MCF 10A (cell line): ENCODE data around the gene ANO2. TPM values are rescaled to one million over a fixed set of nuclear protein-coding genes. Genes with fewer than 3 reads are reported as not detected.

Source experiments
- BruUV-seq: library from RNA; stranded (reverse); fragments of 400-500 nt; replicated peaks from 2 replicates; lab custom pipeline; 2021; lab: Mats Ljungman, UMichigan
- CTCF ChIA-PET: fragments of 300-600 bp; sonication (Branson Sonifier 250); formaldehyde crosslinking; extraction: SDS; loops from one replicate; lab custom pipeline; 2021; ENCODE audit warnings: antibody characterized with exemption, inconsistent platforms; lab: Yijun Ruan, JAX
- POLR2A ChIA-PET: fragments of 300-600, 350-650 bp; sonication (Branson Sonifier 250); formaldehyde crosslinking; extraction: SDS; loops from one replicate; lab custom pipeline; 2020; ENCODE audit warnings: antibody characterized with exemption, inconsistent platforms; lab: Yijun Ruan, JAX
- DNase-seq: peaks from one replicate; pipeline ENCODE4 v3.0.0-alpha.2; 2018; ENCODE audit not compliant: unreplicated experiment
- H3K27ac Mint-ChIP-seq: one replicate; pipeline ENCODE4 v1.8.0; 2022; ENCODE audit warnings: mild to moderate bottlenecking, low read depth, mixed read lengths; ENCODE audit not compliant: unreplicated experiment
- H3K27me3 Mint-ChIP-seq: one replicate; pipeline ENCODE4 v1.8.0; 2022; ENCODE audit warnings: mixed read lengths; ENCODE audit not compliant: insufficient read depth, unreplicated experiment
- H3K36me3 Mint-ChIP-seq: one replicate; pipeline ENCODE4 v1.8.0; 2022; ENCODE audit warnings: mild to moderate bottlenecking, moderate library complexity, mixed read lengths; ENCODE audit not compliant: insufficient read depth, unreplicated experiment
- H3K4me1 Mint-ChIP-seq: one replicate; pipeline ENCODE4 v1.8.0; 2022; ENCODE audit warnings: mixed read lengths; ENCODE audit not compliant: insufficient read depth, unreplicated experiment
- H3K4me3 Mint-ChIP-seq: one replicate; pipeline ENCODE4 v1.8.0; 2022; ENCODE audit warnings: mild to moderate bottlenecking, moderate library complexity, mixed read lengths; ENCODE audit not compliant: unreplicated experiment
- H3K9me3 Mint-ChIP-seq: one replicate; pipeline ENCODE4 v1.8.0; 2022; ENCODE audit warnings: mixed read lengths; ENCODE audit not compliant: unreplicated experiment
- CTCF ChIP-seq: fragments of 200-600 bp; IDR thresholded peaks from one replicate; pipeline ENCODE4 v1.8.0; 2022; ENCODE audit warnings: antibody characterized with exemption, mild to moderate bottlenecking; ENCODE audit not compliant: unreplicated experiment
- intact Hi-C: fragments of 100-400 bp; cut with micrococcal nuclease; formaldehyde crosslinking; loops from 2 replicates; pipeline ENCODE4 v1.14.1; 2022
- total RNA-seq: library from RNA; stranded (reverse); gene quantifications from 2 replicates; pipeline ENCODE4 v1.2.3, GENCODE V29; 2022

ANO2 gene
- total RNA-seq, 1 experiment from 2014 or later = not detected

- POLR2A ChIA-PET = no interaction called here
- no peak overlapping the region for H3K4me3 Mint-ChIP-seq
- no peak overlapping the region for H3K27ac Mint-ChIP-seq
- CTCF ChIA-PET = no interaction called here
- no peaks in the 10 kb centered on the region for H3K36me3 Mint-ChIP-seq
- peaks cover 65% of the 10 kb centered on the region for H3K9me3 Mint-ChIP-seq
- no TSS peak for BruUV-seq
- H3K4me1 Mint-ChIP-seq = no peaks in the 10 kb centered on the region
- H3K27me3 Mint-ChIP-seq = no peaks in the 10 kb centered on the region
- no peak for TF ChIP-seq CTCF
- intact Hi-C loops = no loop called here
- no peak for DNase-seq
Observed at GRCh38 chr12:5578775-5579174, 366.3 kb downstream of the ANO2 start.

GRCh38 chr12:5577741-5578140 is 367.3 kb downstream of the ANO2 start:
- Mint-ChIP-seq H3K9me3 (peaks cover 61% of the 10 kb centered on the region), H3K27me3 (no peaks in the 10 kb centered on the region), H3K36me3 (no peaks in the 10 kb centered on the region), H3K4me3 (no peak overlapping the region), H3K4me1 (no peaks in the 10 kb centered on the region), H3K27ac (no peak overlapping the region)
- no peak for DNase-seq
- POLR2A ChIA-PET = no interaction called here
- CTCF ChIA-PET = interaction anchor here (0.6 kb wide), 1 partner anchor 148 kb away, joined by 3 read pairs; no protein-coding TSS in a partner anchor
- no peak for TF ChIP-seq CTCF
- intact Hi-C loops = no loop called here
- BruUV-seq = no TSS peak

GRCh38 chr12:5577211-5577612 is 367.8 kb downstream of the ANO2 start:
- BruUV-seq = no TSS peak
- intact Hi-C loops = no loop called here
- Mint-ChIP-seq H3K27me3 (no peaks in the 10 kb centered on the region), H3K36me3 (no peaks in the 10 kb centered on the region), H3K4me3 (no peak overlapping the region), H3K27ac (no peak overlapping the region), H3K9me3 (peaks cover 58% of the 10 kb centered on the region), H3K4me1 (no peaks in the 10 kb centered on the region)
- no peak for DNase-seq
- TF ChIP-seq CTCF = no peak
- ChIA-PET POLR2A (no interaction called here), CTCF (no interaction called here)

GRCh38 chr12:5575987-5576386 is 369.1 kb downstream of the ANO2 start:
- intact Hi-C loops = no loop called here
- Mint-ChIP-seq H3K27ac (no peak overlapping the region), H3K4me1 (no peaks in the 10 kb centered on the region), H3K36me3 (no peaks in the 10 kb centered on the region), H3K9me3 (peaks cover 59% of the 10 kb centered on the region), H3K4me3 (no peak overlapping the region), H3K27me3 (no peaks in the 10 kb centered on the region)
- CTCF ChIA-PET = no interaction called here
- no peak for TF ChIP-seq CTCF
- DNase-seq = no peak
- POLR2A ChIA-PET = no interaction called here
- BruUV-seq = no TSS peak
